ENCODE data around the gene DMRTA1. TPM values are rescaled to one million over a fixed set of nuclear protein-coding genes. Genes with fewer than 3 reads are reported as not detected.

The DMRTA1 gene
- polyA plus RNA-seq, 2 of the 4 experiments (the other 2 are of a cell fraction) = 0.62 to 2.3 TPM

DNA sequence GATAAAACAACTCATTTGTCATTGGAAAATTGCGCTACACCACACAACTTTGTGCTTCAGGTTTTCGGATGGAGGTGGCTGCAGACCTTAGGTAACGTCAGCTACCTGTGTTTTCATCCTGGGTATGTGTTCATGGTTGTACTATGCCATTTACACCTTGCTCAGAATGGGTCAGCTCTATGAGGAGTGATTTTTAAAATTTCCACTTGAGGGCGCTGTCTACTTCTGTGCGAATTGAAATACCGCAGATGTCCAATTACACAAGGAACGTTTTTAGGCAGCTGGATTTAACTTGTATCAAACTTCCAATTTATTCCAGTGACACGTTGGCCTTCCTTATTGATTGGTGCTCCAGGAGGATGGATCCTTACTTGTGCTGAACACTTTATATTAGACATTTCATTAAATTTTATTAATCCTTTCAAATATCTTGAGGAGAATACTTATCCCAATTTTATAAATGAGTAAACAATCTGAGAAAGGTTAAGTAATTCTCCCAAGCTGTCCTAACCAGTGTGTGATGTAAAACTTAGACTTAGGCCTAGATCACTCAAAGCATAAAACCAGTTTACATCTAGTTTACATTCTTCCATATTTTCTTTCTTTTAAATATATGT lies 23.4 kb downstream of the DMRTA1 start:
- CTCF ChIA-PET = interaction anchor here (0.6 to 2.0 kb wide), 19 partner anchors 9 to 1146 kb away, joined by 3 to 11 read pairs (median 3); no protein-coding TSS in a partner anchor
- WGBS (ENCODE audit: missing lambda C conversion rate) = under 1% methylated on average over 8 of the region's 8 CpGs

DNA sequence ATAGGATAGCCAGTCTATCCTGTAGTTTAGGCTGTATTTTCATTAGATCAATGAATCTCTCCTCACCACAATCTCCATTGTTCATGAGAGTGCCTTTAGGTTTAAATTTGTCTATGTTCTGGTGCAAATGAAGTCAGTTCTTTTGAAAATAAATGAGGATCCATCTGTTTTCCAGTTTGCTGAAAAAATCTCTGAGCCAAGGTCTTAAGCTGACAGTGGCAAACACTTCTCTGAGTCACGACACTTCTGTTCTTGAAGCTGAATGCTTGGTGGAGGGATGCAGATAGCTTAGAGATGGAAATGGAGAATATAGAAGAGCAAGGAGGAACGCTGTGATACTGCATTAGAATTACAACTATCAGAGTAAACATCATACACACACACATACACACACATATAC lies 34.9 kb downstream of the DMRTA1 start:
- DNase-seq (ENCODE audit: low read depth in 1 of 2, low spot score in 1 of 2) (no peak), FAIRE-seq (no peak), ATAC-seq (no peak)
- POLR2A ChIA-PET = no interaction called here
- Histone ChIP-seq H3K9me3 (no peaks in the 10 kb centered on the region), H3K4me1 (no peaks in the 10 kb centered on the region), H3K4me3 (no peak overlapping the region), H3K27ac (no peak overlapping the region), H3K4me2 (no peak overlapping the region)
- 38% methylated on average over 2 of the region's 2 CpGs for WGBS (ENCODE audit: missing lambda C conversion rate)
- CTCF ChIA-PET = interaction anchor here (1.0 to 1.2 kb wide), 3 partner anchors 13 to 1308 kb away, joined by 3 to 4 read pairs (median 3); no protein-coding TSS in a partner anchor
- TF ChIP-seq BHLHE40 (IDR thresholded peaks at IDR 0.05; ENCODE audit: low read depth, low read length) = no peak
- no peak for TF ChIP-seq RARB (CRISPR knock-in tag; IDR thresholded peaks at IDR 0.05)

More for the DNA sequence above, 23.4 kb downstream of the DMRTA1 start:
- no peak for TF ChIP-seq EP300 (IDR thresholded peaks at IDR 0.05)
- TF ChIP-seq SMC3 (IDR thresholded peaks at IDR 0.05) = peak; percentile 45; the same call in 1 of the 3 replicates
- no peak for TF ChIP-seq POLR2A (IDR thresholded peaks at IDR 0.05; ENCODE audit: low read length)
- no peak for TF ChIP-seq FOXS1 (CRISPR knock-in tag; IDR thresholded peaks at IDR 0.05)
- no peak for TF ChIP-seq HEYL (CRISPR knock-in tag; IDR thresholded peaks at IDR 0.05)
- TF ChIP-seq, protein P1, sequence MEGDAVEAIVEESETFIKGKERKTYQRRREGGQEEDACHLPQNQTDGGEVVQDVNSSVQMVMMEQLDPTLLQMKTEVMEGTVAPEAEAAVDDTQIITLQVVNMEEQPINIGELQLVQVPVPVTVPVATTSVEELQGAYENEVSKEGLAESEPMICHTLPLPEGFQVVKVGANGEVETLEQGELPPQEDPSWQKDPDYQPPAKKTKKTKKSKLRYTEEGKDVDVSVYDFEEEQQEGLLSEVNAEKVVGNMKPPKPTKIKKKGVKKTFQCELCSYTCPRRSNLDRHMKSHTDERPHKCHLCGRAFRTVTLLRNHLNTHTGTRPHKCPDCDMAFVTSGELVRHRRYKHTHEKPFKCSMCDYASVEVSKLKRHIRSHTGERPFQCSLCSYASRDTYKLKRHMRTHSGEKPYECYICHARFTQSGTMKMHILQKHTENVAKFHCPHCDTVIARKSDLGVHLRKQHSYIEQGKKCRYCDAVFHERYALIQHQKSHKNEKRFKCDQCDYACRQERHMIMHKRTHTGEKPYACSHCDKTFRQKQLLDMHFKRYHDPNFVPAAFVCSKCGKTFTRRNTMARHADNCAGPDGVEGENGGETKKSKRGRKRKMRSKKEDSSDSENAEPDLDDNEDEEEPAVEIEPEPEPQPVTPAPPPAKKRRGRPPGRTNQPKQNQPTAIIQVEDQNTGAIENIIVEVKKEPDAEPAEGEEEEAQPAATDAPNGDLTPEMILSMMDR (IDR thresholded peaks at IDR 0.05) = peak; percentile 82
- peak; percentile 73 to 83 for TF ChIP-seq RAD21 (conservative IDR thresholded peaks at IDR 0.05 in 1 of 2, IDR thresholded peaks at IDR 0.05 in 1 of 2)
- TF ChIP-seq CBX8 (IDR thresholded peaks at IDR 0.05) = no peak
- TF ChIP-seq ZC3H11A (IDR thresholded peaks at IDR 0.05) = no peak
- TF ChIP-seq, protein P2, sequence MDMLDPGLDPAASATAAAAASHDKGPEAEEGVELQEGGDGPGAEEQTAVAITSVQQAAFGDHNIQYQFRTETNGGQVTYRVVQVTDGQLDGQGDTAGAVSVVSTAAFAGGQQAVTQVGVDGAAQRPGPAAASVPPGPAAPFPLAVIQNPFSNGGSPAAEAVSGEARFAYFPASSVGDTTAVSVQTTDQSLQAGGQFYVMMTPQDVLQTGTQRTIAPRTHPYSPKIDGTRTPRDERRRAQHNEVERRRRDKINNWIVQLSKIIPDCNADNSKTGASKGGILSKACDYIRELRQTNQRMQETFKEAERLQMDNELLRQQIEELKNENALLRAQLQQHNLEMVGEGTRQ (IDR thresholded peaks at IDR 0.05) = no peak
- no peak for TF ChIP-seq HDAC2 (IDR thresholded peaks at IDR 0.05)
- no peak for TF ChIP-seq ZSCAN20 (CRISPR knock-in tag; IDR thresholded peaks at IDR 0.05)
- TF ChIP-seq, protein P3, sequence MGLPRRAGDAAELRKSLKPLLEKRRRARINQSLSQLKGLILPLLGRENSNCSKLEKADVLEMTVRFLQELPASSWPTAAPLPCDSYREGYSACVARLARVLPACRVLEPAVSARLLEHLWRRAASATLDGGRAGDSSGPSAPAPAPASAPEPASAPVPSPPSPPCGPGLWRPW (IDR thresholded peaks at IDR 0.05) = no peak
- no peak for TF ChIP-seq EHMT2 (IDR thresholded peaks at IDR 0.05; ENCODE audit: low read depth)
- TF ChIP-seq, protein P4, sequence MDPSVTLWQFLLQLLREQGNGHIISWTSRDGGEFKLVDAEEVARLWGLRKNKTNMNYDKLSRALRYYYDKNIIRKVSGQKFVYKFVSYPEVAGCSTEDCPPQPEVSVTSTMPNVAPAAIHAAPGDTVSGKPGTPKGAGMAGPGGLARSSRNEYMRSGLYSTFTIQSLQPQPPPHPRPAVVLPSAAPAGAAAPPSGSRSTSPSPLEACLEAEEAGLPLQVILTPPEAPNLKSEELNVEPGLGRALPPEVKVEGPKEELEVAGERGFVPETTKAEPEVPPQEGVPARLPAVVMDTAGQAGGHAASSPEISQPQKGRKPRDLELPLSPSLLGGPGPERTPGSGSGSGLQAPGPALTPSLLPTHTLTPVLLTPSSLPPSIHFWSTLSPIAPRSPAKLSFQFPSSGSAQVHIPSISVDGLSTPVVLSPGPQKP (IDR thresholded peaks at IDR 0.05; ENCODE audit: low read depth, low read length) = no peak
- TF ChIP-seq CBX2 (IDR thresholded peaks at IDR 0.05; ENCODE audit: borderline replicate concordance, low read depth) = no peak
- TF ChIP-seq TP53 (CRISPR knock-in tag; IDR thresholded peaks at IDR 0.05) = no peak
- peak; percentile 30 to 49 for DNase-seq (ENCODE audit: low read depth in 1 of 2, low spot score in 1 of 2)
- peak; percentile 83 to 93 for ATAC-seq
- peak; percentile 49 for FAIRE-seq
- H3K4me3 ChIP-seq = no peak overlapping the region
- POLR2A ChIA-PET = interaction anchor here (1.1 kb wide), 1 partner anchor 163 kb away, joined by 3 read pairs; no protein-coding TSS in a partner anchor
- H3K4me1 ChIP-seq = no peaks in the 10 kb centered on the region
- H3K4me2 ChIP-seq = no peak overlapping the region
- H3K27ac ChIP-seq = no peak overlapping the region
- H3K9me3 ChIP-seq = no peaks in the 10 kb centered on the region

DNA sequence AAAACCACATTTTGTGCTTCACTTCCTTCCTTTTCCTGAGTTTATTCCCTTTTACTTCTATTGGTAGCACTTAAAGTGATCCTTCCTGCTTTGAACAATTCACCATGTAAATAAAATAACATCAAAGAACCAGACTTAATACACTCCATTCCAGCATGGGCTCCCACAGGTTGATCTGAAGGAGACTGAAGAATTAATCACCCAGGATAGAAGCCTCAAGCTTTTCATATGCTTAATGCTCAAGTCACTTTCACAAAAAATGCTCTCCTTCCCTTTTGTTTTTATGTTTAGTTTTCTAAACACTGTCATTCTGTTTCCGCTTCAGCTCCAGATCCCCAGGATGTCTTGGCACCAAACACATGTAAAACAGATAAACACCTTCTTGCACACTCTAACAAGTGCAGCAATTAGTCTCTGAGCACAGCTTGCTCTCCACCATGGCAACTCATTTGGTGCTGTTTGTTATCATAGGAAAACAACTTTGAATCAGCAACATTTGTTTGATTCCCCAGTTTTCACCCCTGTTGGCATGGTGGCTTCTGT lies 37.0 kb downstream of the DMRTA1 start:
- ChIA-PET POLR2A (no interaction called here), CTCF (no interaction called here)
- TF ChIP-seq ZFP36 (IDR thresholded peaks at IDR 0.05; ENCODE audit: borderline replicate concordance, partially characterized antibody) = no peak
- TF ChIP-seq NFE2L2 (conservative IDR thresholded peaks at IDR 0.05; ENCODE audit: low read length) = no peak
- no peak for TF ChIP-seq ZNF302 (CRISPR knock-in tag; IDR thresholded peaks at IDR 0.05)
- TF ChIP-seq KDM1A (IDR thresholded peaks at IDR 0.05; ENCODE audit: low read depth) = no peak
- TF ChIP-seq SMC3 (IDR thresholded peaks at IDR 0.05) = no peak
- TF ChIP-seq TFCP2L1 (CRISPR knock-in tag; IDR thresholded peaks at IDR 0.05) = no peak
- TF ChIP-seq, protein P2 (IDR thresholded peaks at IDR 0.05) = no peak
- TF ChIP-seq, protein P5, sequence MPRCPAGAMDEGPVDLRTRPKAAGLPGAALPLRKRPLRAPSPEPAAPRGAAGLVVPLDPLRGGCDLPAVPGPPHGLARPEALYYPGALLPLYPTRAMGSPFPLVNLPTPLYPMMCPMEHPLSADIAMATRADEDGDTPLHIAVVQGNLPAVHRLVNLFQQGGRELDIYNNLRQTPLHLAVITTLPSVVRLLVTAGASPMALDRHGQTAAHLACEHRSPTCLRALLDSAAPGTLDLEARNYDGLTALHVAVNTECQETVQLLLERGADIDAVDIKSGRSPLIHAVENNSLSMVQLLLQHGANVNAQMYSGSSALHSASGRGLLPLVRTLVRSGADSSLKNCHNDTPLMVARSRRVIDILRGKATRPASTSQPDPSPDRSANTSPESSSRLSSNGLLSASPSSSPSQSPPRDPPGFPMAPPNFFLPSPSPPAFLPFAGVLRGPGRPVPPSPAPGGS (IDR thresholded peaks at IDR 0.05) = no peak
- TF ChIP-seq, protein P3 (IDR thresholded peaks at IDR 0.05) = no peak
- Histone ChIP-seq H3K4me1 (no peaks in the 10 kb centered on the region), H3K9me3 (no peaks in the 10 kb centered on the region), H3K4me3 (no peak overlapping the region), H3K27ac (no peak overlapping the region), H3K4me2 (no peak overlapping the region)
- FAIRE-seq (no peak), ATAC-seq (no peak), DNase-seq (ENCODE audit: low read depth in 1 of 2, low spot score in 1 of 2) (no peak)
- WGBS (ENCODE audit: missing lambda C conversion rate) = 80% methylated on average over 1 of the region's 1 CpG

Measured in A549 (cell line).